GM12875 (cell line): ENCODE data around the gene TMEM82.

Experiments
- H3K4me3 ChIP-seq: one replicate; pipeline ENCODE4 v1.5.1; 2011; ENCODE audit warnings: low read depth, low read length, control low read depth
- TF ChIP-seq, protein P1 (sequence below): IDR thresholded peaks from 2 replicates; pipeline ENCODE4 v1.5.1; 2011; ENCODE audit warnings: low read depth, mild to moderate bottlenecking, control low read depth, inconsistent platforms, low read length, moderate library complexity, borderline replicate concordance; ENCODE audit not compliant: insufficient read depth

Gene TMEM82

GRCh38 chr1:15761366-15762128 lies 19.2 kb downstream of the TMEM82 start:
- TF ChIP-seq, protein P1, sequence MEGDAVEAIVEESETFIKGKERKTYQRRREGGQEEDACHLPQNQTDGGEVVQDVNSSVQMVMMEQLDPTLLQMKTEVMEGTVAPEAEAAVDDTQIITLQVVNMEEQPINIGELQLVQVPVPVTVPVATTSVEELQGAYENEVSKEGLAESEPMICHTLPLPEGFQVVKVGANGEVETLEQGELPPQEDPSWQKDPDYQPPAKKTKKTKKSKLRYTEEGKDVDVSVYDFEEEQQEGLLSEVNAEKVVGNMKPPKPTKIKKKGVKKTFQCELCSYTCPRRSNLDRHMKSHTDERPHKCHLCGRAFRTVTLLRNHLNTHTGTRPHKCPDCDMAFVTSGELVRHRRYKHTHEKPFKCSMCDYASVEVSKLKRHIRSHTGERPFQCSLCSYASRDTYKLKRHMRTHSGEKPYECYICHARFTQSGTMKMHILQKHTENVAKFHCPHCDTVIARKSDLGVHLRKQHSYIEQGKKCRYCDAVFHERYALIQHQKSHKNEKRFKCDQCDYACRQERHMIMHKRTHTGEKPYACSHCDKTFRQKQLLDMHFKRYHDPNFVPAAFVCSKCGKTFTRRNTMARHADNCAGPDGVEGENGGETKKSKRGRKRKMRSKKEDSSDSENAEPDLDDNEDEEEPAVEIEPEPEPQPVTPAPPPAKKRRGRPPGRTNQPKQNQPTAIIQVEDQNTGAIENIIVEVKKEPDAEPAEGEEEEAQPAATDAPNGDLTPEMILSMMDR, result no peak
- no peak overlapping the region for H3K4me3 ChIP-seq

DNA sequence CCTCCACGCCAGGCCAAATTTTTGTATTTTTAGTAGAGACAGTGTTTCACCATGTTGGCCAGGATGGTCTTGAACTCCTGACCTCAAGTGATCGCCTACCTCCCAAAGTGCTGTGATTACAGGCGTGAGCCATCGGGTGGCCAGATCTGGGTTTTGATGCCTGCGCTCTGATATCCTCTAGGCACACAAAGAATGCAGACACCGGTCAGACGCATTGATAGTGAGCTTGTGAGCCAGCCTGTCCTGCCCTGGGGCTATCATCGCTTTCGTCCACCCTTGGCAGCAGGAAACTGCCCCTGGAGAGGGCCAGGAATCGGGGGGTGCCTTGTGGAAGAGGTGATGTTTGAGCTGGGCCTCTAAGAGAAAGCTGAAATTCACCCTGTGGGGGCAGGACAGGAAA lies 20.2 kb downstream of the TMEM82 start:
- TF ChIP-seq, protein P1, result no peak
- no peak overlapping the region for H3K4me3 ChIP-seq

GRCh38 chr1:15764269-15764764 lies 22.0 kb downstream of the TMEM82 start:
- TF ChIP-seq, protein P1, result no peak
- H3K4me3 ChIP-seq, result no peak overlapping the region

- TF ChIP-seq, protein P1, result no peak
- H3K4me3 ChIP-seq, result no peak overlapping the region
Observed at GRCh38 chr1:15764890-15765289, 22.6 kb downstream of the TMEM82 start.

- TF ChIP-seq, protein P1, result no peak
- H3K4me3 ChIP-seq, result no peak overlapping the region
Observed at GRCh38 chr1:15765495-15766194, 23.3 kb downstream of the TMEM82 start.

DNA sequence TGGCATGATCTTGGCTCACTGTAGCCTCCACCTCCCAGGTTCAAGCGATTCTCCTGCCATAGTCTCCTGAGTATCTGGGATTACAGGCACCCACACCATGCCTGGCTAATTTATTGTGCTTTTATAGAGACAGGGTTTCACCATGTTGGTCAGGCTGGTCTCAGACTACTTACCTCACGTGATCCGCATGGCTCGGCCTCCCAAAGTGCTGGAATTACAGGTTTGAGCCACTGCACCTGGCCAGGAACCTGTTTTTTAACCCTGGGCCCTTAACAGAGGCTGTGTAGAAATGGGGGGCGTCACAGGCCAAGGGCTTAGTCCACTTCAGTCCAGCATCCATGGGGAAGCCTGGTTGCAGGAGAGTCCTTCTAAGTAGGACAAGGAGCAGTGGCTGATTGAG lies 25.6 kb downstream of the TMEM82 start:
- no peak overlapping the region for H3K4me3 ChIP-seq

More for the DNA sequence above, 25.6 kb downstream of the TMEM82 start:
- TF ChIP-seq, protein P1, result no peak
